Activated naive CD8-positive, alpha-beta T cell (primary cell): ENCODE data around the gene CADM1.

Experiments used
- H3K27ac Mint-ChIP-seq: one replicate; pipeline ENCODE4 v1.8.0; 2021; ENCODE audit warnings: mixed read lengths
- H3K27me3 Mint-ChIP-seq: one replicate; pipeline ENCODE4 v1.8.0; 2021; ENCODE audit warnings: mixed read lengths
- H3K36me3 Mint-ChIP-seq: one replicate; pipeline ENCODE4 v1.8.0; 2021; ENCODE audit warnings: mixed read lengths
- H3K4me1 Mint-ChIP-seq: one replicate; pipeline ENCODE4 v1.8.0; 2021; ENCODE audit warnings: low read depth, mixed read lengths
- H3K4me3 Mint-ChIP-seq: one replicate; pipeline ENCODE4 v1.8.0; 2021; ENCODE audit warnings: mild to moderate bottlenecking, mixed read lengths
- H3K9me3 Mint-ChIP-seq: one replicate; pipeline ENCODE4 v1.8.0; 2021; ENCODE audit warnings: low read depth, mixed read lengths

CADM1 gene

GRCh38 chr11:115126515-115127208 is 377.6 kb downstream of the CADM1 start:
- H3K4me1 Mint-ChIP-seq = no peaks in the 10 kb centered on the region
- H3K27ac Mint-ChIP-seq = no peak overlapping the region
- no peaks in the 10 kb centered on the region for H3K9me3 Mint-ChIP-seq
- no peak overlapping the region for H3K4me3 Mint-ChIP-seq
- H3K27me3 Mint-ChIP-seq = peaks cover 2% of the 10 kb centered on the region
- H3K36me3 Mint-ChIP-seq = no peaks in the 10 kb centered on the region

GRCh38 chr11:115126092-115126491 is 378.1 kb downstream of the CADM1 start:
- no peak overlapping the region for H3K27ac Mint-ChIP-seq
- no peaks in the 10 kb centered on the region for H3K9me3 Mint-ChIP-seq
- H3K4me3 Mint-ChIP-seq = no peak overlapping the region
- H3K4me1 Mint-ChIP-seq = no peaks in the 10 kb centered on the region
- H3K36me3 Mint-ChIP-seq = no peaks in the 10 kb centered on the region
- peaks cover 2% of the 10 kb centered on the region for H3K27me3 Mint-ChIP-seq

- no peaks in the 10 kb centered on the region for H3K9me3 Mint-ChIP-seq
- no peak overlapping the region for H3K4me3 Mint-ChIP-seq
- no peaks in the 10 kb centered on the region for H3K4me1 Mint-ChIP-seq
- peaks cover 2% of the 10 kb centered on the region for H3K27me3 Mint-ChIP-seq
- H3K36me3 Mint-ChIP-seq = no peaks in the 10 kb centered on the region
- H3K27ac Mint-ChIP-seq = no peak overlapping the region
Observed at GRCh38 chr11:115124786-115125185, 379.4 kb downstream of the CADM1 start.

- Mint-ChIP-seq H3K4me3 (no peak overlapping the region), H3K27me3 (peaks cover 2% of the 10 kb centered on the region), H3K9me3 (no peaks in the 10 kb centered on the region), H3K27ac (no peak overlapping the region), H3K36me3 (no peaks in the 10 kb centered on the region), H3K4me1 (no peaks in the 10 kb centered on the region)
Observed at GRCh38 chr11:115123641-115124040, 380.6 kb downstream of the CADM1 start.

- Mint-ChIP-seq H3K27ac (no peak overlapping the region), H3K4me3 (no peak overlapping the region), H3K27me3 (peaks cover 2% of the 10 kb centered on the region), H3K4me1 (no peaks in the 10 kb centered on the region), H3K36me3 (no peaks in the 10 kb centered on the region), H3K9me3 (no peaks in the 10 kb centered on the region)
Observed at GRCh38 chr11:115122274-115122673, 381.9 kb downstream of the CADM1 start.
